H7 (cell line): Measurements from ENCODE around the gene FAM83D. TPM values are rescaled to one million over a fixed set of nuclear protein-coding genes. Genes with fewer than 3 reads are reported as not detected.

ENCODE experiments used
- DNase-seq: peaks from one replicate; pipeline ENCODE4 v3.0.0; 2012
- H3K27me3 ChIP-seq: 2 replicates; pipeline ENCODE4 v1.6.0; 2011; ENCODE audit warnings: mild to moderate bottlenecking, low read length; ENCODE audit not compliant: control insufficient read depth, insufficient read depth
- H3K36me3 ChIP-seq: replicated peaks from 2 replicates; pipeline ENCODE4 v1.5.1; 2011; ENCODE audit warnings: low read length; ENCODE audit not compliant: control insufficient read depth, insufficient read depth
- H3K4me3 ChIP-seq: 2 replicates; pipeline ENCODE4 v1.5.1; 2011; ENCODE audit warnings: low read depth, mild to moderate bottlenecking, control low read depth, low read length, moderate library complexity; ENCODE audit not compliant: insufficient read depth
- total RNA-seq: library from RNA; depleted of rRNA; stranded (reverse); fragments of >200 nt; shearing (Covaris generic); gene quantifications from 2 replicates; pipeline ENCODE4 v1.2.3, GENCODE V29; 2014

The FAM83D gene
- total RNA-seq, 1 experiment from 2014 or later: 90.7 TPM

DNA sequence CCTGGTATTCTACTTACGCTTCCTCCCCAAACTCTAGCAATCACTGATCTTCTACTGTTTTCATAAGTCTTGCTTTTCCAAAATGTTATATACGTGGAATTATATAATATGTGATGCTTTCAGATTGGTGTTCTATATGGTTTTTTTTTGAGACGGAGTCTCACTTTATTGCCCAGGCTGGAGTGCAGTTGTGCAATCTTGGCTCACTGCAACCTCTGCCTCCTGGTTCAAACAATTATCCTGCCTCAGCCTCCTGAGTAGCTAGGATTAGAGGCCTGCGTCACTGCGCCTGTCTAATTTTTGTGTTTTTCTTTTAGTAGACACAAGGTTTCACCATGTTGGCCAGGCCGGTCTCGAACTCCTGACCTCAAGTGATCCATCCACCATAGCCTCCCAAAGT is 10.9 kb upstream of the FAM83D start:
- Histone ChIP-seq H3K27me3 (no peaks in the 10 kb centered on the region), H3K36me3 (no peaks in the 10 kb centered on the region; the same call in none of the 2 replicates), H3K4me3 (no peak overlapping the region)
- DNase-seq: no peak

DNA sequence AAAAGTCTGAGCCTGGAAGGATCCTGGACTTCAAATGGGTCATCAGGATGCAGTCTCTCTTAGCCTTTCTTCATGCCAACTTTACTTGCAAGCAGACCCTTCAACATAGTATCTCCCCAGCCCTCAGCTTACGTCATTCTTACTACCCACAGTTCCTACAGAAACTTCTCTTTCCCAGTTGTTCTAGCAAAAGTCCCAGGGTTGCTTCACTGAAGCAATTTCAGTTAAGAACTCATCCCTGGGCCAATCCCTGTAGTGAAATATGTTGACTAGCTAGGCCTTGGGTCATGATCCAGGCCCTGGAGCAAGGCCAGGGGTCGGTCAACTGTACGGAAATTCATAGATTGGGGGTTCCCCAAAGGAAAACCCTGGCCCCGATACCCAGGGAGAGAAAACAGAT is 8.6 kb upstream of the FAM83D start:
- no peak overlapping the region for H3K4me3 ChIP-seq
- H3K27me3 ChIP-seq: no peaks in the 10 kb centered on the region
- DNase-seq: no peak
- H3K36me3 ChIP-seq: peaks cover 1% of the 10 kb centered on the region

DNA sequence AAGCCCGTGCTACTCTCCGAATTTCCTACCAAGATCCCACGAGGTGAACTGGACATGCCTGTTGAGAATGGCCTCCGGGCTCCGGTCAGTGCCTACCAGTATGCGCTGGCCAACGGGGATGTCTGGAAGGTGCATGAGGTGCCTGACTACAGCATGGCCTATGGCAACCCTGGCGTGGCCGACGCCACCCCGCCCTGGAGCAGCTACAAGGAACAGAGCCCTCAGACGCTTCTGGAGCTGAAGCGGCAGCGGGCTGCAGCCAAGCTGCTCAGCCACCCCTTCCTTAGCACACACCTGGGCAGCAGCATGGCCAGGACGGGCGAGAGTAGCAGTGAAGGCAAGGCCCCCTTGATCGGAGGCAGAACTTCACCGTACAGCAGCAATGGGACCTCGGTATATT is 8.0 kb upstream of the FAM83D start:
- Histone ChIP-seq H3K4me3 (no peak overlapping the region), H3K27me3 (no peaks in the 10 kb centered on the region), H3K36me3 (peaks cover 1% of the 10 kb centered on the region)
- no peak for DNase-seq

DNA sequence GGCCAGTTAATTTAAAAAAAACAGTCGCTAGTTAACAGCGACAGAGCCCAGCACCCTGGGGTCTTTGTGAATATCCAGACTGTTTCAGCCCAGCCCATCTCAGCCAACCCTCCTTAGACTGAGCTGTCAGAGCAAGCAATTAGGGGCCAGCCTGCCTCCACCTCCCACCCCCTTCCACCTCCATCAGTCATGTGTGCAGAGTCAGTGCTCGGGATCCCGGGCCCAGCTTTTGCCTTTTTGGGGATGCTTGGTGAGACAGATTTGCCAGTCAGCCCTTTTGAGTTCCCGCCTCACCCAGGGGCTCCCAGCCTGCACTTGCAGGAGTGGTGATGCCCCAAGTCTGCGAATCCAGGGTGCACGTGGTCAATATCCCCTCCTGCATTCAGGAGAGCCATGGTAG is 6.5 kb upstream of the FAM83D start:
- no peak for DNase-seq
- peaks cover 1% of the 10 kb centered on the region; the same call in 1 of the 2 replicates for H3K36me3 ChIP-seq
- no peak overlapping the region for H3K4me3 ChIP-seq
- H3K27me3 ChIP-seq: no peaks in the 10 kb centered on the region

DNA sequence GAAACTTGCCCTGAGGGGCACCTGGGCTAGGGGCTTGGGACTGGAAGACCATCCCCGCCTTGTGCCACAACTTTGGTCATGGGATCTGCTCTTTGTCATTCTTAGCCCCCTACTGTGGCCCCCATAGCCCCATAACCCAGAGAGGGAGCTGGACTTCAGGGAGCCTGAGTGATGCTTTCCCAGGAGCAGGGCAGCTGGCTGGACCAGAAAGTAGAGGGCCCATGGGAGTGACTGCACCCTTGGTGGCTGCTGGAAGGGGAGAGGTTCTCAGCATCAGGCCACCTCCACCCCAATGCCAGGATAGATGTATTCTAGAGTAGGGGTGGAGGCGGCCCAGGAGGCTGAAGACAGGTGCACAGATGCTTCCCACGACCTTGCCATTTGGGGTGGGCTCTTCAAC is 5.8 kb upstream of the FAM83D start:
- Histone ChIP-seq H3K4me3 (no peak overlapping the region), H3K27me3 (no peaks in the 10 kb centered on the region), H3K36me3 (peaks cover 1% of the 10 kb centered on the region; the same call in 1 of the 2 replicates)
- no peak for DNase-seq

DNA sequence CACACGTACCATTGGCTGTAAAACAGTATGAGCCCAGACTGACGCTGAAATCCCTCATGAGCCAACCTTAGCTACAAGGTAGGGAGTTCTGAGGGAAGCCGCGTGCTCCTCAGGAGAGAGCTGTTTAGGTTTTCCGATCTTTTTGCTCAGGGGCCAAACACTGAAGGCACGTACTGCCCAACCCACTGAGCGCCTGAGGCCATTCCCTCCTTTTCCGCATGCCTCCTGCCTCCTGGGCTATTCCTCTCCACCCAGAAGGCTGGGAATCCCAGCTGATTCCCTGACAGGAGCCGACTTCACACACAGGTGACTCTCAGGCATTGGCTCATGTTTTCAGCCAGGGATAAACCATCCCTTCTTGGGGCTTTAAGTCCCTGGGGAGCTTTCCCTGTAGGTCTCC is 5.4 kb upstream of the FAM83D start:
- Histone ChIP-seq H3K27me3 (no peaks in the 10 kb centered on the region), H3K4me3 (no peak overlapping the region), H3K36me3 (peaks cover 1% of the 10 kb centered on the region; the same call in 1 of the 2 replicates)
- no peak for DNase-seq

DNA sequence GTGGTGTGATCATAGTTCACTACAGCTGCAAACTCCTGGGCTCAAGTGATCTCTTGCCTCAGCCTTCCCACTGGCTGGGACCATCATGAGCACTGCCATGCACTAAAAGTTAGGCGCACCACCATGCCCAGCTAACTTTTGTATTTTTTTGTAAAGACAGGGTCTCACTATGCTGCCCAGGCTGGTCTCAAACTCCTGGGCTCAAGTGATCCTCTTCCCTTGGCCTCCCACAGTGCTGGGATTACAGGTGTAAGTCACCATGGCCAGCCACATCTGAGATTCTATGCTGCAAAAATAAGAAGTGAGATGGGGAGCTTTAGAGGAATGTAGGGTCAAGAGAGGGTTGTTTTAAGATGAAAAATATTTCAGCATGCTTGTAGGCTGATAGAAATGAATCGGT is 1.5 kb upstream of the FAM83D start:
- Histone ChIP-seq H3K36me3 (peaks cover 4% of the 10 kb centered on the region; the same call in 1 of the 2 replicates), H3K27me3 (no peaks in the 10 kb centered on the region; the same call in 1 of the 2 replicates), H3K4me3 (no peak overlapping the region)
- DNase-seq: no peak

DNA sequence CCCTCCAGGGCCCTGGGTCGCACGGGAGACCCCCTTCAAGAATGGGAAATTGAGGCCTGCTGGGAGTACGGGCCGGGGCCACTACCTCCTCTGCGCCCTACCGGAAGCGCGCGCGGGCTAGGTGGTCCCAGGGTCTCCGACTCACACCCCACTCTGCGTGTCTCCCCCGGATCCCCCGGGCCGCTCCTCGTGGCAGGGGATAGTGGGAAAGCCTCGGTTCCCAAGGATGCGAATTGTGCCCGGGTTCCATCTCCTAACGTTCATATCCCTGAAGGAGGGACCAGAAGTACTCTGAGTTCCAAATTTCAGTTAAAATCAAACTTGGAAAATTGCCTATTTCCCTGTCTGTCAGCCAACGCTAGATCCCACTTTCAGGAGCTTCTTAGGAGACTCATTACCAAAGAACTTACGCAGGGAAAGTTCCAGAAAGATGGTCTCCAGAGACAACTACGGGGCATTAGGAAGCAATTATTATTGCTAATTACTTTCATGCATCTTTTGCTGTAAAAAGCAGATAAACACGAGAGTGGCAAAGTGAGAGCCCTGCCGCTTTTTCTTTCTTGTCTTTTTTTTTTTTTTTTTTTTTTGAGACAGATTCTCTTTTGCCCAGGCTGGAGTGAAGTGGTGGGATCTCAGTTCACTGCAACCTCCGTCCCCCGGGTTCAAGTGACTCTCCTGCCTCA is 858 bp downstream of the FAM83D start:
- Histone ChIP-seq H3K36me3 (0 out of 2 replicates have a peak, but pooled peaks cover 3% of the 10 kb centered on the region), H3K4me3 (peak overlapping the region; percentile 98), H3K27me3 (no peaks in the 10 kb centered on the region; the same call in 1 of the 2 replicates)
- peak; percentile 71 for DNase-seq

DNA sequence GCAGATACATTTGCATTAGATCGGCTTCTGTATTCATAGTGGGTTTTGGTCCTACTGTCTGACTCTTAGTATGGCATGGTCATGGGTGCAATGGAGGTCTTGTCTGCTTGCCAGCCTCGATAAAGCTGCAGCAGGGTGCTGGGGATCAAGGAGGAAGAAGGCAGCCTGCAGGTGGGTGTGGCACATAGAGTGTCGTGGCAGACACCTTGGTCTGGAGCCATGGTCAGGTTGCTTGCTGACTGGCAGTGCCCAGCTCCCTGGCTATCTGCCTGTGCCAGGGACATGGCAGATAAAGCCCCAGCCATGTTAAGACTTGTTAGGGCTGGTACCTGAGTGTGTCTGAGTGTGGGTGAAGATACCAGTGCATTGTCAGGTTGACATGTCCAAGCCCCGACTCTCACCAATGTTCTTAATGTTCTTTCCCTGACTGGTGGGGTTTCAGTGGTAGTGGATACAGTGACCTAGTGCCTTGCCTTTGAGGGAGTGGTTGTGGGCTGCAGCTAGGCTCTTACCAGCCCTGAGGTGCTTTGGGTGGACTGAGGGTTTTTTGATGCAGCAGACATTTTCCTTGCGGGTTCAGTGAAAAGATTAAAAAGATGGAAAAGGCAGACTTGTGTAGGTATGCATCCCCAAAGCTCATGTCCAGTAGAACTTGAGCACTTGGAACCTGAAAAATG is 1.8 kb downstream of the FAM83D start:
- no peak for DNase-seq
- Histone ChIP-seq H3K27me3 (no peaks in the 10 kb centered on the region; the same call in 1 of the 2 replicates), H3K36me3 (0 out of 2 replicates have a peak, but pooled peaks cover 3% of the 10 kb centered on the region), H3K4me3 (peak overlapping the region; percentile 98)

DNA sequence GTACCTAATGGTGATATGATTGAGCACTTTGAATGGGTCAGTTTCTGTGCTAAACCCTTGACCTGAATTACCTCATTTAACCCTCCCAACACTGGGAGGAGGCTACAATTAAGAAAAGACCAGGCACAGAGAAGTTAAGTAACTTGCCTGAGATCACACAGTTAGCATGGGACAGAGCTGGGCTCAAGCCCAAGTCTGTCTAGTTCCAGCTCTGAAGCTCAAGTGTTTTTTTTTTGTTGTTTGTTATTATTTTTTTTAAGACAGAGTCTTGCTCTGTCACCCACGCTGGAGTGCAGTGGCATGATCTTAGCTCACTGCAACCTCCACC is 4.0 kb downstream of the FAM83D start:
- H3K36me3 ChIP-seq: 0 out of 2 replicates have a peak, but pooled peaks cover 3% of the 10 kb centered on the region
- DNase-seq: no peak
- H3K27me3 ChIP-seq: no peaks in the 10 kb centered on the region; the same call in 1 of the 2 replicates
- H3K4me3 ChIP-seq: no peak overlapping the region

DNA sequence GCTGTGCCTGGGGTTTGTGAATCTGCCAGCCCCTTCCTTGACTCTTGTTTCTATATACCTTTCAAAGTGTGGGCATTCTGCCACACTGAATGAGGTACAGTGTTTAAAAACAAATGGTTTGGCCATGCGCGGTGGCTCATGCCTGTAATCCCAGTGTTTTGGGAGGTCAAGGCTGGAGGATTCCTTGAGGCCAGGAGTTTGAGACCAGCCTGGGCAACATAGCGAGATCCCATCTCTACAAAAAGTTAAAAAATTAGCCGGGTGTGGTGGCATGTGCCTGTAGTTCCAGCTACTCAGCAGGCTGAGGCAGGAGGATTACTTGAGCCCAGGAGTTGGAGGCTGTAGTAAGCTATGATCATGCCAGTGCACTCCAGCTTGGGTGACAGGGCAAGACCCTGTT is 5.8 kb downstream of the FAM83D start:
- H3K36me3 ChIP-seq: peaks cover 3% of the 10 kb centered on the region; the same call in 1 of the 2 replicates
- no peak overlapping the region for H3K4me3 ChIP-seq
- no peak for DNase-seq
- no peaks in the 10 kb centered on the region for H3K27me3 ChIP-seq

DNA sequence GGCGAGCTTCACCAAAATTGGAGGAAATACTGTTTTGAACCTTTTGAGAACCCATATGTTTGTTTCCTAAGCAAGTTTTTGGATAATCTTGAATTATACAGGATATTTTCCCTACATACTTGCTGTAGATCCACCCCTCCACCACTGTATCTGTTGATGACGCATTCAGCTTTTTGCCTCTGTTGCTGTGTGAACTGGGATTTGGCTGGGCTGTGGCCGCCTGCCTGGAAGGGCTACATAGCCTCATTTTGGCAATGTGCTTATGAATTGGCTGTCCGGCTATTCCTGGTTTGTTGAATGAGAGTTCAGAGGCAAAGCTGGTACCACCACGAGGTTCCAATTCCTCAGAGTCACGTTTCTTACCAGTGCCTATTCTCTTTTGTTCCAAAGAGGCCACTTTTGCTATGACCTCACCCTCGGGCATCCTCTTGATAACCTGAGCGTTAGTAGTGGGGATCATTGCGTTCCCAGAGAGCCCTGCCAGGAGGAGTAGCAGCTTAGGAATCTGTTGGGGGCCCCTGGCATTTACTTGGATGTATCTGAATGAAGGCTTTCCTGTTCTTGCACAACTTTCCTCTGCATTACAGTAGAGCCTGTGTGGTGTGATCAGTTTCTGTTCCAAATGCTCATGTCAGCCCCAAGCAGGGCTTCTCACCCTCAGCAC is 6.4 kb downstream of the FAM83D start:
- Histone ChIP-seq H3K4me3 (no peak overlapping the region), H3K36me3 (peaks cover 3% of the 10 kb centered on the region; the same call in 1 of the 2 replicates), H3K27me3 (no peaks in the 10 kb centered on the region)
- no peak for DNase-seq

DNA sequence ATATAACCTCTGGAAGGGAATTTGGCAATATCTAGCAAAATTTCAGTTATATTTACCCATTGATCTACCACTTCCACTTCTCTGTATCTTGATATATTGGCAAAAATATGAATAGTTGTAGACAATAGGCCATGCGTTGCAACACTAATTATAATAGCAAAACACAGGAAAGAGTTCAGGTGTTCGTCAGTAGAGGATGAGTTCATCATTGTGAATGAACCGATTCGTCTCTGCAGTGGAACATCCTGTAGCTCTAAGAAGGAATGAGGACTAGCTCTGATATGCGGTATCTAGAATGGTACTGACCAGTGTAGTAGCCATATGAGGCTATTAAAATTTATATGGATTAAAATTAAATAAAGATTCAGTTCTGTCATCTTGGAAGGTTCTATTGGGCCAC is 8.3 kb downstream of the FAM83D start:
- Histone ChIP-seq H3K36me3 (peaks cover 8% of the 10 kb centered on the region), H3K4me3 (no peak overlapping the region), H3K27me3 (no peaks in the 10 kb centered on the region)
- no peak for DNase-seq

DNA sequence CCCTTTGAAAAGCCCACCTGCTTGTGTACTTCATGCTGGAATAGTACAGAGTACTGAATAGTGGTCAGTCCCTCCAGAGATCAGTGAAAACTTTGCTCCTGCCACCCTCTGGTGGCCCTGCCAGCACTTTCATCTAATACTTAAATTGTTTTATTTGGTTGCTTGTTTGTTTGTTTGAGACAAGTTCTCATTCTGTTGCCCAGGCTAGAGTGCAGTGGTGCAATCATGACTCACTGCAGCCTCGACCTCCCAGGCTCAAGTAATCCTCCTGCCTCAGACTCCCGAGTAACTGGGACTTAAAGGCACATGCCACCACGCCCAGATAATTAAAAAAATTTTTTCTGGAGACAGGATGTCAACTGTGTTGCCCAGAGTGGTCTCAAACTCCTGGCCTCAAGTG is 9.1 kb downstream of the FAM83D start:
- Histone ChIP-seq H3K27me3 (no peaks in the 10 kb centered on the region), H3K4me3 (no peak overlapping the region), H3K36me3 (peaks cover 13% of the 10 kb centered on the region)
- no peak for DNase-seq

DNA sequence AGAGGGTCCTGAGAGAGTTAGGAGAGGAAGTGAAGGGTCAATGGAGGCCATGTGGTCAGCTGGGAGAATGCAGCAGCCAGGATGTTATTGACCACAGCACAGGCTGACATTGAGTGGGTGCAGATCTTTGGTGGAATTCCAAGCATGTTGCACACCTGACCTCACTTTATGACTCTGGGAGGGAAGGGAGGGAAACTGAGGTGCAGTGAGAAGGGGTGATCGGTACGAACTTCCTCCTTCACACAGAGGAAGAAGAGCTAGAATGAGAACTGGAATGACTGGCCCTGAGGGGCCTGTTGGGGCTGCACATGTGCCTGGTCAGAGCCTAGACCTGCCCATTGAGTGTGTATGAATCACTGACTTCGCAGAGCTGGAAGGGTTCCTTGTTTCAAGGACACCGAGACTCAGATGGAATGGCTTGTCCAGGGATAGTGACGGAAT is 9.8 kb downstream of the FAM83D start:
- DNase-seq: no peak
- H3K27me3 ChIP-seq: no peaks in the 10 kb centered on the region
- H3K36me3 ChIP-seq: peaks cover 16% of the 10 kb centered on the region
- H3K4me3 ChIP-seq: no peak overlapping the region
